Measurements from ENCODE around the gene TRIOBP. TPM values are rescaled to one million over a fixed set of nuclear protein-coding genes. Genes with fewer than 3 reads are reported as not detected.
A peak's percentile ranks its signal among the peaks of the same experiment; 100 is the strongest.

Gene TRIOBP
- total RNA-seq, 2 experiments from 2014 or later = 41.4 to 44.4 TPM

GRCh38 chr22:37745548-37746365 is 48.9 kb downstream of the TRIOBP start:
- Mint-ChIP-seq H3K9me3 (no peaks in the 10 kb centered on the region), H3K27me3 (no peaks in the 10 kb centered on the region), H3K27ac (peak overlapping the region; percentile 82), H3K4me3 (peak overlapping the region; percentile 92), H3K36me3 (peaks cover 9% of the 10 kb centered on the region), H3K4me1 (peaks cover 28% of the 10 kb centered on the region)
- POLR2A ChIA-PET = no interaction called here
- peak; percentile 92 for ATAC-seq (ENCODE audit: low read depth)
- DNase-seq = peak; percentile 89

- Mint-ChIP-seq H3K4me1 (peaks cover 25% of the 10 kb centered on the region), H3K9me3 (no peaks in the 10 kb centered on the region), H3K36me3 (peaks cover 9% of the 10 kb centered on the region), H3K4me3 (peak overlapping the region; percentile 94), H3K27me3 (no peaks in the 10 kb centered on the region), H3K27ac (peak overlapping the region; percentile 86)
- POLR2A ChIA-PET = interaction anchor here (0.8 to 1.0 kb wide), 2 partner anchors 70 to 117 kb away, joined by 3 to 7 read pairs; partner anchors contain the start of gene LGALS1
- DNase-seq (peak; percentile 73), ATAC-seq (ENCODE audit: low read depth) (peak; percentile 27)
These were observed 49.7 kb downstream of the TRIOBP start for GRCh38 chr22:37746366-37747079.

- no peaks in the 10 kb centered on the region for H3K9me3 Mint-ChIP-seq
- POLR2A ChIA-PET = interaction anchor here (0.8 to 1.0 kb wide), 2 partner anchors 71 to 116 kb away, joined by 3 to 7 read pairs; partner anchors contain the start of gene LGALS1
- peak overlapping the region; percentile 86 for H3K27ac Mint-ChIP-seq
- no peak for ATAC-seq (ENCODE audit: low read depth)
- peaks cover 25% of the 10 kb centered on the region for H3K4me1 Mint-ChIP-seq
- peaks cover 9% of the 10 kb centered on the region for H3K36me3 Mint-ChIP-seq
- DNase-seq = no peak
- no peaks in the 10 kb centered on the region for H3K27me3 Mint-ChIP-seq
- H3K4me3 Mint-ChIP-seq = peak overlapping the region; percentile 94
These were observed 50.3 kb downstream of the TRIOBP start for GRCh38 chr22:37747080-37747714.

GRCh38 chr22:37747715-37748100 is 50.9 kb downstream of the TRIOBP start:
- peaks cover 9% of the 10 kb centered on the region for H3K36me3 Mint-ChIP-seq
- no peaks in the 10 kb centered on the region for H3K9me3 Mint-ChIP-seq
- H3K27me3 Mint-ChIP-seq = no peaks in the 10 kb centered on the region
- DNase-seq = no peak
- no peak for ATAC-seq (ENCODE audit: low read depth)
- peak overlapping the region; percentile 32 for H3K4me3 Mint-ChIP-seq
- peaks cover 24% of the 10 kb centered on the region for H3K4me1 Mint-ChIP-seq
- POLR2A ChIA-PET = interaction anchor here (1.0 kb wide), 1 partner anchor 72 kb away, joined by 7 read pairs; the partner anchor contains the start of gene LGALS1
- peak overlapping the region; percentile 47 for H3K27ac Mint-ChIP-seq

- H3K4me3 Mint-ChIP-seq = peak overlapping the region; percentile 32
- no peaks in the 10 kb centered on the region for H3K27me3 Mint-ChIP-seq
- no peak overlapping the region for H3K27ac Mint-ChIP-seq
- H3K36me3 Mint-ChIP-seq = peaks cover 6% of the 10 kb centered on the region
- ATAC-seq (ENCODE audit: low read depth) (no peak), DNase-seq (no peak)
- POLR2A ChIA-PET = interaction anchor here (1.5 kb wide), 1 partner anchor 19 kb away, joined by 3 read pairs; no protein-coding TSS in a partner anchor
- peaks cover 24% of the 10 kb centered on the region for H3K4me1 Mint-ChIP-seq
- no peaks in the 10 kb centered on the region for H3K9me3 Mint-ChIP-seq
These were observed 51.8 kb downstream of the TRIOBP start for GRCh38 chr22:37748659-37749058.

GRCh38 chr22:37749226-37749625 is 52.4 kb downstream of the TRIOBP start:
- no peaks in the 10 kb centered on the region for H3K27me3 Mint-ChIP-seq
- H3K36me3 Mint-ChIP-seq = peaks cover 6% of the 10 kb centered on the region
- H3K4me1 Mint-ChIP-seq = peaks cover 23% of the 10 kb centered on the region
- DNase-seq = no peak
- no peak overlapping the region for H3K4me3 Mint-ChIP-seq
- H3K9me3 Mint-ChIP-seq = no peaks in the 10 kb centered on the region
- ATAC-seq (ENCODE audit: low read depth) = no peak
- POLR2A ChIA-PET = interaction anchor here (1.5 kb wide), 1 partner anchor 19 kb away, joined by 3 read pairs; no protein-coding TSS in a partner anchor
- H3K27ac Mint-ChIP-seq = no peak overlapping the region

GRCh38 chr22:37749831-37750595 is 53.2 kb downstream of the TRIOBP start:
- Mint-ChIP-seq H3K9me3 (no peaks in the 10 kb centered on the region), H3K36me3 (peaks cover 8% of the 10 kb centered on the region), H3K27me3 (no peaks in the 10 kb centered on the region), H3K27ac (no peak overlapping the region), H3K4me3 (no peak overlapping the region), H3K4me1 (peaks cover 18% of the 10 kb centered on the region)
- POLR2A ChIA-PET = interaction anchor here (1.1 to 1.5 kb wide), 2 partner anchors 10 to 18 kb away, joined by 3 read pairs; no protein-coding TSS in a partner anchor
- DNase-seq (no peak), ATAC-seq (ENCODE audit: low read depth) (no peak)

- DNase-seq = no peak
- Mint-ChIP-seq H3K27ac (peak overlapping the region; percentile 48), H3K36me3 (peaks cover 7% of the 10 kb centered on the region), H3K27me3 (no peaks in the 10 kb centered on the region), H3K4me3 (no peak overlapping the region), H3K4me1 (peaks cover 12% of the 10 kb centered on the region), H3K9me3 (no peaks in the 10 kb centered on the region)
- POLR2A ChIA-PET = interaction anchor here (1.1 kb wide), 1 partner anchor 11 kb away, joined by 3 read pairs; no protein-coding TSS in a partner anchor
- ATAC-seq (ENCODE audit: low read depth) = no peak
These were observed 53.8 kb downstream of the TRIOBP start for GRCh38 chr22:37750596-37751162.

- POLR2A ChIA-PET = no interaction called here
- DNase-seq = no peak
- peaks cover 12% of the 10 kb centered on the region for H3K4me1 Mint-ChIP-seq
- H3K4me3 Mint-ChIP-seq = no peak overlapping the region
- H3K27ac Mint-ChIP-seq = no peak overlapping the region
- peaks cover 7% of the 10 kb centered on the region for H3K36me3 Mint-ChIP-seq
- H3K9me3 Mint-ChIP-seq = no peaks in the 10 kb centered on the region
- ATAC-seq (ENCODE audit: low read depth) = no peak
- H3K27me3 Mint-ChIP-seq = no peaks in the 10 kb centered on the region
These were observed 54.8 kb downstream of the TRIOBP start for GRCh38 chr22:37751449-37752188.

- peaks cover 7% of the 10 kb centered on the region for H3K36me3 Mint-ChIP-seq
- H3K4me3 Mint-ChIP-seq = no peak overlapping the region
These were observed 55.6 kb downstream of the TRIOBP start for GRCh38 chr22:37752189-37753087.

GRCh38 chr22:37753746-37754145 is 56.9 kb downstream of the TRIOBP start:
- H3K27ac Mint-ChIP-seq = no peak overlapping the region
- peaks cover 4% of the 10 kb centered on the region for H3K4me1 Mint-ChIP-seq
- POLR2A ChIA-PET = interaction anchor here (0.7 kb wide), 1 partner anchor 1590 kb away, joined by 4 read pairs; no protein-coding TSS in a partner anchor
- no peaks in the 10 kb centered on the region for H3K27me3 Mint-ChIP-seq
- H3K36me3 Mint-ChIP-seq = peaks cover 8% of the 10 kb centered on the region
- no peak for ATAC-seq (ENCODE audit: low read depth)
- no peaks in the 10 kb centered on the region for H3K9me3 Mint-ChIP-seq
- DNase-seq = no peak
- no peak overlapping the region for H3K4me3 Mint-ChIP-seq

More at GRCh38 chr22:37752189-37753087, 55.6 kb downstream of the TRIOBP start:
- DNase-seq (no peak), ATAC-seq (ENCODE audit: low read depth) (no peak)
- no peaks in the 10 kb centered on the region for H3K27me3 Mint-ChIP-seq
- H3K4me1 Mint-ChIP-seq = peaks cover 12% of the 10 kb centered on the region
- POLR2A ChIA-PET = no interaction called here
- no peaks in the 10 kb centered on the region for H3K9me3 Mint-ChIP-seq
- H3K27ac Mint-ChIP-seq = no peak overlapping the region

Measured in activated naive CD8-positive, alpha-beta T cell treated with anti-CD3 and anti-CD28 coated beads, Interleukin-2, amount 10 ng/mL, durations not matched to agents 7 days and 5 days (primary cell).